Erythroblast (primary cell): ENCODE results near the gene ALKBH4.

Source experiments
- GATA1 ChIP-seq: IDR thresholded peaks from 2 replicates; pipeline ENCODE4 v1.6.1; 2011; ENCODE audit warnings: low read depth, mild to moderate bottlenecking, control low read depth, low read length, moderate library complexity
- POLR2A ChIP-seq: IDR thresholded peaks from 2 replicates; pipeline ENCODE4 v1.6.1; 2011; ENCODE audit warnings: mild to moderate bottlenecking, low read length

GRCh38 chr7:102429141-102429899 is 35.3 kb downstream of the ALKBH4 start:
- TF ChIP-seq POLR2A, result no peak
- TF ChIP-seq GATA1, result no peak
